Measurements from ENCODE around the gene FAM111B. TPM values are rescaled to one million over a fixed set of nuclear protein-coding genes. Genes with fewer than 3 reads are reported as not detected.
"Not testable (repeated sequence)": the region's sequence is repeated elsewhere in the genome, so short reads cannot be mapped to it uniquely, and the experiment has no call there.

Gene FAM111B, protein sequence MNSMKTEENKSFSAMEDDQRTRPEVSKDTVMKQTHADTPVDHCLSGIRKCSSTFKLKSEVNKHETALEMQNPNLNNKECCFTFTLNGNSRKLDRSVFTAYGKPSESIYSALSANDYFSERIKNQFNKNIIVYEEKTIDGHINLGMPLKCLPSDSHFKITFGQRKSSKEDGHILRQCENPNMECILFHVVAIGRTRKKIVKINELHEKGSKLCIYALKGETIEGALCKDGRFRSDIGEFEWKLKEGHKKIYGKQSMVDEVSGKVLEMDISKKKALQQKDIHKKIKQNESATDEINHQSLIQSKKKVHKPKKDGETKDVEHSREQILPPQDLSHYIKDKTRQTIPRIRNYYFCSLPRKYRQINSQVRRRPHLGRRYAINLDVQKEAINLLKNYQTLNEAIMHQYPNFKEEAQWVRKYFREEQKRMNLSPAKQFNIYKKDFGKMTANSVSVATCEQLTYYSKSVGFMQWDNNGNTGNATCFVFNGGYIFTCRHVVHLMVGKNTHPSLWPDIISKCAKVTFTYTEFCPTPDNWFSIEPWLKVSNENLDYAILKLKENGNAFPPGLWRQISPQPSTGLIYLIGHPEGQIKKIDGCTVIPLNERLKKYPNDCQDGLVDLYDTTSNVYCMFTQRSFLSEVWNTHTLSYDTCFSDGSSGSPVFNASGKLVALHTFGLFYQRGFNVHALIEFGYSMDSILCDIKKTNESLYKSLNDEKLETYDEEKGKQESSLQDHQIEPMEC
- total RNA-seq: 10 to 100 TPM in 1 of 2 donors, 1 to 10 TPM in 1; 7.9 to 27.5 TPM

DNA sequence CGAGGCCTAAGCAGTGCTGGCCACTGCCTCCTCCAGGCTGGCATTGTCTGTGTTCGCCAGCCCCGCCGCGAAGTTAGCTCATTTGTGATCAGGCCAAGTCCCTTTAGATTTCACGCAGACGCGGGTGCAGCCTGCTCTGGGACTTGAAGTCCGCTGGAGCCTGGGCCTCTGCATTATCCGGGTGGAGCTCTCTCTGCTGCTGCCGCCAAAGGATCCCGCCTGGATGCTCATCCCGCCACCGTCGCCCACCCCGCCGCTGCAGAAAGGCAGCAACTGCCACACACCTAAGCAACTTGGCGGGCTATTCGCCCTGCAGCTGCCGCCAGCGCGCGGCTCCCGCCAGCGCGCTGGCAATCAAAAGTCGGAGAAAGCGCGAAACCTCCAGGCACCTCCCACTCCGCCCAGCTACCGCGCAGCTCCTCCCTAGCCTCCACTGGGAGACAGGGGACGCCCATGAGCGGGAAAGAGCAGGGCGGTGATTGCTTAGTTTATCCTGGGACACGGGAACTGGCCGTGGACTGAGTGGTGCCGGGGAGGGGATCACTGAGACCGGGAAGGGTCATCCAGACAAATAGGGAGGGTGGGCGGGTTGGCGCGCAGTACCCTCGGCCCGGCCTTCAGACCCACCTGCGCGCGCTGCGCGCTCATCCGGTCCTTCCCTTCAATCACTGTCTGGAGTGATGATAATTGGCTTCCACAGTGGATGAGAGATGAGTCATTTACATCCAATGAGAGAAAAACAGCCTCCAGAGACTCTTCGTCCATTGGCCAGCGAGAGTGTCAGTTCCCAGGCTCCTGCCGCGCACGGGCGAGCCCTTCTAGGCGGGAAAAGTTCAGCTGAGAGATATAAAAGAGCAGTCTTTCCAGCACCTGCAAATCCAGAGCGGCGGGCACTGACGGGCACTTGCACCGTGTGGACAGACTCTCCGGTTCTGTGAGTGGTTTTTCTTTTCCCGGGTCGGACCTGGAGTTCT is at the start of gene FAM111B:
Gene FAM111B (plus strand): TSS at position 875 of the 974 bp plus-strand sequence. CDS start 2,389 bp downstream, outside the sequence.
- Histone ChIP-seq H3K27me3 (no peaks in the 10 kb centered on the region), H3K4me1 (peaks cover 5% of the 10 kb centered on the region), H3K4me3 (peak within 1 kb of the TSS; percentile 62), H3K27ac (peak within 1 kb of the TSS; percentile 47), H3K9ac (ENCODE audit: low read depth in 2 of 2, low read length in 2 of 2) (peak within 1 kb of the TSS in 1 of 2 donors; percentile 57), H3K36me3 (no peaks in the 10 kb centered on the region), H3K9me3 (no peaks in the 10 kb centered on the region)
- TF ChIP-seq CTCF (IDR thresholded peaks at IDR 0.05): no peak
- DNase-seq: peak; percentile 93
- intact Hi-C loops (cut with DNase I): no loop called here

GRCh38 chr11:59058120-59059033 is 48.7 kb upstream of the FAM111B start:
- TF ChIP-seq CTCF (IDR thresholded peaks at IDR 0.05): peak; percentile 98
- H3K9ac ChIP-seq (ENCODE audit: low read depth in 2 of 2, low read length in 2 of 2); H3K4me1 ChIP-seq; H3K27me3 ChIP-seq; H3K9me3 ChIP-seq; H3K36me3 ChIP-seq; H3K27ac ChIP-seq: not testable (repeated sequence)
- peak; percentile 95 for DNase-seq
- H3K4me3 ChIP-seq: peak overlapping the region; percentile 18
- intact Hi-C loops (cut with DNase I): loop anchor here (2.0 to 10.0 kb wide), 2 partner anchors 76 to 100 kb away; no protein-coding TSS in a partner anchor

DNA sequence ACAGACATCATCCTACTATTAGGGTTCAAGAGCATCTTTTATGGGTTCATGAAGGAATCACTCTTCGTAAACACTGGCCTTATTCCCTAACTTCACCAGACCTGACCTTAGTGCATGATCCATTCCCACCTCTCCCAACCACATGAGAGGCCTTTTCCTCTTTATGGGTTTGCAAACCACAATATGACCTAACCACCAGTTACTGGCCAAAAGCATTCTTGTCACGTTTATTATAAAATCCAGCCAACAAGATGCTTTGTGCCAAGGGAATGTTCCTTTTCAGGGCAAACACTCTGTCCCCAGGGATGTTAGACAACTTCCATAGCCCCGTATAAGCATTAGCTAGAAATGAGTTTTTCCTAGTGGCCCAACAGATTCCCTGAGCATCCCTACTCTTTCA is 46.9 kb upstream of the FAM111B start:
- H3K36me3 ChIP-seq; DNase-seq; H3K4me3 ChIP-seq; H3K9me3 ChIP-seq; H3K9ac ChIP-seq (ENCODE audit: low read depth in 2 of 2, low read length in 2 of 2); H3K27ac ChIP-seq; intact Hi-C loops (cut with DNase I); H3K27me3 ChIP-seq; H3K4me1 ChIP-seq: not testable (repeated sequence)

GRCh38 chr11:59062602-59063529 is 44.2 kb upstream of the FAM111B start:
- no peak overlapping the region for H3K9ac ChIP-seq (ENCODE audit: low read depth in 2 of 2, low read length in 2 of 2)
- intact Hi-C loops (cut with DNase I): no loop called here
- no peaks in the 10 kb centered on the region for H3K27me3 ChIP-seq
- H3K27ac ChIP-seq: no peak overlapping the region
- no peak overlapping the region for H3K4me3 ChIP-seq
- H3K9me3 ChIP-seq: no peaks in the 10 kb centered on the region
- H3K36me3 ChIP-seq: no peaks in the 10 kb centered on the region
- no peaks in the 10 kb centered on the region for H3K4me1 ChIP-seq
- TF ChIP-seq CTCF (IDR thresholded peaks at IDR 0.05): no peak
- no peak for DNase-seq

GRCh38 chr11:59063996-59064727 is 42.9 kb upstream of the FAM111B start:
- H3K4me1 ChIP-seq; H3K9me3 ChIP-seq; DNase-seq; H3K4me3 ChIP-seq; H3K27me3 ChIP-seq; intact Hi-C loops (cut with DNase I); H3K9ac ChIP-seq (ENCODE audit: low read depth in 2 of 2, low read length in 2 of 2); H3K27ac ChIP-seq; H3K36me3 ChIP-seq: not testable (repeated sequence)
